ENCODE data around the gene NPIPA3.
"Not testable (repeated sequence)": the region's sequence is repeated elsewhere in the genome, so short reads cannot be mapped to it uniquely, and the experiment has no call there.

The NPIPA3 gene

DNA sequence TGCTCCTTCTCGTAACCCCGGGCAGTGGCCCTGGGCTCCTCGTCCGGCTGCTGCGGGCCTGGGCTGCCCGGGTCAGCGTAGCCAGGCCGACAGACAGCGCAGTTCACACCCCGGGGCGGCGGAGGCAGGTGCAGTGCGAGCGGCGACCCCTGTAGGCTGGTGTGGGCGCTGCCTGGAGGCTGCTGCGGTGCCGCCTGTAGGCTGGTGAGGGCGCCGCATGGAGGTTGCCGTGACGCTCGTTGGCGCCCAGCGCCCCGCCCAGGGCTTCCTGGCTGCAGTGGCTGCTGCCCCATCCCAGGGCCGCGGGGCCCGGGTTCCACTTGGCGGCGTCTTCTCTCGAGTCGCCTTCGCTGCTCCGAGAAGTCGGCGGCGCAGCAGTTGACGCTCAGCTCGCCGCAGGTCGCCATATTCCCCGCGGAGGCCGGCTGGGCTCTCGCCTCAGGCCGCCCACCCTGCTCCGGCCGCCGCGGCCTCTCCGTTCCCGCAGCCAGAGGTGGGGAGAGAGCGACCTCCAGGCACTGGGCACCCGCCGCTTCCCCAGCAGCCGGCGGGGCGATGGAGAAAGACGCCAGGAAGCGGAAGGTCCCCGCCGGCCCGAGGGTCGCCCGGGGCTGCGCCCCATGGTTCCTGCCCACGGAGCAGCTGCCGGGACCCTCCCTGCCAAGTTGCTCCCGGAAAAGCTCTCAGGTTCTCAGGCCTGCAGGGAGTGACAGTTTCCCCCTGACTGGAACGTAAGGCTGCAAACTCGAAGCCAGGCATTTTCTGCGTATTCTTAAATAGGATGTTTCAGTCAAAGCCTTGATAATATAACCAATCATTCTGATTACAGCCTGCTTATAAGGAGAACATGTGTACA, 39.3 kb downstream of the NPIPA3 start, which contains the start of gene NPIPA2:
TSS of gene NPIPA2 (plus strand) at position 261 of the 856 bp plus-strand sequence. CDS start 5,533 bp downstream, outside the sequence.
- not testable (repeated sequence) for DNase-seq

DNA sequence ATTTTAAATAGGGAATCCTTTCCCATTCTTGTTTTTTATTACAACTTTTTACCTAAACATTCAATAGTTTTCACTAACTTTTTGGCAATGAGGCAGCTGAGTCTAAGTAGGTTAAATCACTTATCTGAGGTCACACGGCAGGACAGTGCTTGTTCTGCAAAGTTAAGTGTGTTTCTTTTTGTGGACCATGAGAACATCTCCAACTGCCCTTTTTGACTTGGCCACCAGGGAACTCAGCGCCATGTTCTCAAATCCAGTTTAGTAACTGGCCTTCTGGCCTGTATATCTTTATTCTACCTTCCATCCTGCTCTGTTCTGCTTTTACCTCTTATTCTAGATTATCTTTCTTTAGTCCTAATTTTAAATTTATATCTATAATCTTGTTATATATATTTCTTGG, 70.4 kb downstream of the NPIPA3 start:
- DNase-seq = not testable (repeated sequence)

DNA sequence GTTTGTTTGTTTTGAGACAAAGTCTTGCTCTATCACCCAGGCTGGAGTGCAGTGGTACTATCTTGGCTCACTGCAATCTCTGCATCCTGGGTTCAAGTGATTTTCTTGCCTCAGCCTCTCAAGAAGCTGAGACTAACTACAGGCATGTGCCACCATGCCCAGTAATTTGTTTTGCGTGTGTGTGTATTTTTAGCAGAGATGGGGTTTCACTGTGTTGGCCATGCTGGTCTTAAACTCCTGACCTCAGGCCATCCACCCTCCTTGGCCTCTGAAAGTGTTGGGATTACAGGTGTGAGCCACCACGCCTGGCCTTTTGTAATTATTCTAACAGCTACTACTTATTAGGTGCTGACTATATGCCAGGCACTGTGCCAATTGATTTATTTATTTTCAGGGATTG, 72.4 kb downstream of the NPIPA3 start:
- DNase-seq = not testable (repeated sequence)

All from NCI-H2081 treated with DMSO at 0.1 percent for 48 hours (cell line).